DOHH2 (cell line): ENCODE data around the gene CCDC63.

Experiments
- H3F3A ChIP-seq: fragments of 200-600 bp; sonication (generic), shearing (Covaris generic); 2 replicates; pipeline ENCODE4 v1.6.0; 2016; ENCODE audit warnings: antibody characterized with exemption, mild to moderate bottlenecking; ENCODE audit not compliant: control insufficient read depth, insufficient read depth
- H3K27ac ChIP-seq: fragments of 200-600 bp; sonication (generic); 2 replicates; pipeline ENCODE4 v1.5.1; 2014; ENCODE audit warnings: low read depth, mild to moderate bottlenecking, low read length, moderate library complexity
- H3K27me3 ChIP-seq: fragments of 200-600 bp; sonication (generic); 2 replicates; pipeline ENCODE4 v1.6.1; 2014; ENCODE audit warnings: mild to moderate bottlenecking, low read length, mixed read lengths; ENCODE audit not compliant: control insufficient read depth
- H3K36me3 ChIP-seq: fragments of 200-600 bp; sonication (generic); 2 replicates; pipeline ENCODE4 v1.6.1; 2014; ENCODE audit warnings: mild to moderate bottlenecking, low read length, moderate library complexity, mixed read lengths; ENCODE audit not compliant: control insufficient read depth
- H3K4me1 ChIP-seq: fragments of 200-600 bp; sonication (generic); 2 replicates; pipeline ENCODE4 v1.6.1; 2014; ENCODE audit warnings: mild to moderate bottlenecking, low read length, mixed read lengths; ENCODE audit not compliant: control insufficient read depth
- H3K4me2 ChIP-seq: fragments of 200-600 bp; sonication (generic); 2 replicates; pipeline ENCODE4 v1.6.0; 2014; ENCODE audit warnings: mild to moderate bottlenecking, low read length, moderate library complexity
- H3K4me3 ChIP-seq: fragments of 200-600 bp; sonication (generic); 2 replicates; pipeline ENCODE4 v1.5.1; 2014; ENCODE audit warnings: mild to moderate bottlenecking, low read length, mixed read lengths
- H3K79me2 ChIP-seq: fragments of 200-600 bp; sonication (generic); 2 replicates; pipeline ENCODE4 v1.6.1; 2014; ENCODE audit warnings: mild to moderate bottlenecking, low read length, mixed read lengths; ENCODE audit not compliant: control insufficient read depth
- H3K9me2 ChIP-seq: fragments of 200-600 bp; sonication (generic); replicated peaks from 2 replicates; pipeline ENCODE4 v1.6.1; 2014; ENCODE audit warnings: mild to moderate bottlenecking, low read length, mixed read lengths; ENCODE audit not compliant: control insufficient read depth
- H3K9me3 ChIP-seq: fragments of 200-600 bp; sonication (generic); 2 replicates; pipeline ENCODE4 v1.6.1; 2014; ENCODE audit warnings: antibody characterized with exemption, low read length, mixed read lengths; ENCODE audit not compliant: control insufficient read depth, insufficient read depth
- H4K20me1 ChIP-seq: fragments of 200-600 bp; sonication (generic); 2 replicates; pipeline ENCODE4 v1.6.0; 2014; ENCODE audit warnings: low read depth, mild to moderate bottlenecking, antibody characterized with exemption, low read length, moderate library complexity; ENCODE audit not compliant: control insufficient read depth, insufficient read depth
- EZH2phosphoT487 ChIP-seq: fragments of 200-600 bp; sonication (generic); IDR thresholded peaks from 2 replicates; pipeline ENCODE4 v1.6.1; 2017; ENCODE audit warnings: borderline replicate concordance, mild to moderate bottlenecking, antibody characterized with exemption, low read length, moderate library complexity, mixed read lengths
- TF ChIP-seq, protein P1 (sequence below): fragments of 200-600 bp; sonication (generic); IDR thresholded peaks from one replicate; pipeline ENCODE4 v1.5.1; 2014; ENCODE audit warnings: antibody characterized with exemption, mild to moderate bottlenecking, low read depth, low read length; ENCODE audit not compliant: poor library complexity, severe bottlenecking

Gene CCDC63

DNA sequence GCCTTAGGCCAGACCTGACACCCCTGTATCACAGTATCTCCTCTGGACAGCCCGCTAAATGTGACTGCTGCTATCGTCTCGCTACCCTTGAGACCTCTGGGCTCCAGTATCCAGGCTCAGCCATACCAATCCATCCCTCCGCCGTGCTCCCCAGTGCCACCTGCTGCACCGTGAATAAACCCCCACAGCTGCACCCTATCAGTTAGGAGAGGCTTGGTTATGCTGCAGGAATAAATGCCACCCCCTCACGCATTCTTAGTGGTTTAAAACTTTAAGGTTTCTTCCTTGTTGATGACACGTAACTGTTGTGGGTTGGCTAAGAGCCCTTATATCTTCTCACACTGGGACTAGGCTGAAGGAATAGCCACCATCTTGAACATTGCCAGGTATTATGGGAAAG, 12.1 kb downstream of the CCDC63 start:
- Histone ChIP-seq H4K20me1 (no peaks in the 10 kb centered on the region), H3K79me2 (no peaks in the 10 kb centered on the region), H3F3A (no peaks in the 10 kb centered on the region), H3K27ac (no peak overlapping the region), H3K27me3 (peaks cover under 1% of the 10 kb centered on the region; the same call in 1 of the 2 replicates), H3K4me2 (no peak overlapping the region), H3K36me3 (no peaks in the 10 kb centered on the region), H3K9me2 (no peaks in the 10 kb centered on the region), H3K4me1 (peaks cover 6% of the 10 kb centered on the region), H3K4me3 (no peak overlapping the region), H3K9me3 (no peaks in the 10 kb centered on the region)
- TF ChIP-seq, protein P1, sequence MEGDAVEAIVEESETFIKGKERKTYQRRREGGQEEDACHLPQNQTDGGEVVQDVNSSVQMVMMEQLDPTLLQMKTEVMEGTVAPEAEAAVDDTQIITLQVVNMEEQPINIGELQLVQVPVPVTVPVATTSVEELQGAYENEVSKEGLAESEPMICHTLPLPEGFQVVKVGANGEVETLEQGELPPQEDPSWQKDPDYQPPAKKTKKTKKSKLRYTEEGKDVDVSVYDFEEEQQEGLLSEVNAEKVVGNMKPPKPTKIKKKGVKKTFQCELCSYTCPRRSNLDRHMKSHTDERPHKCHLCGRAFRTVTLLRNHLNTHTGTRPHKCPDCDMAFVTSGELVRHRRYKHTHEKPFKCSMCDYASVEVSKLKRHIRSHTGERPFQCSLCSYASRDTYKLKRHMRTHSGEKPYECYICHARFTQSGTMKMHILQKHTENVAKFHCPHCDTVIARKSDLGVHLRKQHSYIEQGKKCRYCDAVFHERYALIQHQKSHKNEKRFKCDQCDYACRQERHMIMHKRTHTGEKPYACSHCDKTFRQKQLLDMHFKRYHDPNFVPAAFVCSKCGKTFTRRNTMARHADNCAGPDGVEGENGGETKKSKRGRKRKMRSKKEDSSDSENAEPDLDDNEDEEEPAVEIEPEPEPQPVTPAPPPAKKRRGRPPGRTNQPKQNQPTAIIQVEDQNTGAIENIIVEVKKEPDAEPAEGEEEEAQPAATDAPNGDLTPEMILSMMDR: peak; percentile 14
- no peak for TF ChIP-seq EZH2phosphoT487

DNA sequence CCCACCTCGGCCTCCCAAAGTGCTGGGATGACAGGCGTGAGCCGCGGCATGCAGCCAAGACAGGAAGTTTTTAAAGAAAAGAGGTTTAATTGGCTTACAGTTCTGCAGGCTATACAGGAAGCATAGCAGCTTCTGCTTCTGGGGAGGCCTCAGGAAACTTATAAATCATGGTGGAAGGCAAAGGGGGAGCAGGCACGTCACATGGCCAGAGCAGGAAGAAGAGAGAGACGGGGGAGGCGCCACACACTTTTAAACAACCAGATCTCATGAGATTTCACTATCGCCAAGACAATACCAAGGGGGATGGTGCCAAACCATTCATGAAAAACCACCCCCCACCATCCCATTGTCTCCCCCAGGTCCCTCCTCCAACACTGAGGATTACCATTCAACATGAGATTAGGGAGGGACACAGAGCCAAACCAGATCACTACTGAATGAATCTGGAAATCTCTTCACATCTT, 14.1 kb downstream of the CCDC63 start:
- Histone ChIP-seq H3K79me2 (no peaks in the 10 kb centered on the region), H3K27ac (no peak overlapping the region), H3F3A (no peaks in the 10 kb centered on the region), H3K9me3 (no peaks in the 10 kb centered on the region), H3K4me1 (peaks cover 6% of the 10 kb centered on the region), H3K9me2 (no peaks in the 10 kb centered on the region), H3K27me3 (no peaks in the 10 kb centered on the region), H3K4me3 (no peak overlapping the region), H4K20me1 (no peaks in the 10 kb centered on the region), H3K36me3 (no peaks in the 10 kb centered on the region), H3K4me2 (no peak overlapping the region)
- TF ChIP-seq, protein P1: no peak
- no peak for TF ChIP-seq EZH2phosphoT487

DNA sequence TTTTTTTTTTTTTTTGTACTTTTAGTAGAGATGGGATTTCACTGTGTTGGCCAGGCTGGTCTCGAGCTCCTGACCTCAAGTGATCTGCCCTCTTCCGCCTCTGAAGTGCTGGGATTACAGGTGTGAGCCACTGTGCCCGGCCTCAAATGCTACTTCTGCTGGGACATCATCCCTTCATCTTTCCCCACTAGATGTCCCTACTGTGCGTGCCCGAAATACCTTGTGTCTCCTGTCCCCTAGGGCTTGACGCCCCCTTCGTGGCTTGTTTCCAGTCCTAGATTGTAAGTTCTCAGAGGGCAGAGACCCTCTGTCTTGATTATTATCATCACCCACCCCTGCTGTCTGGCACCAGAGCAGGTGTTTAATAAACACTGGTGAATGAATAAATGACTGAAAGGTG, 14.9 kb downstream of the CCDC63 start:
- Histone ChIP-seq H3K4me1 (peaks cover 6% of the 10 kb centered on the region), H3K36me3 (no peaks in the 10 kb centered on the region), H3K4me3 (no peak overlapping the region), H3K27me3 (no peaks in the 10 kb centered on the region), H3K9me3 (no peaks in the 10 kb centered on the region), H4K20me1 (no peaks in the 10 kb centered on the region), H3F3A (no peaks in the 10 kb centered on the region), H3K9me2 (no peaks in the 10 kb centered on the region), H3K27ac (no peak overlapping the region), H3K79me2 (no peaks in the 10 kb centered on the region), H3K4me2 (no peak overlapping the region)
- no peak for TF ChIP-seq EZH2phosphoT487
- TF ChIP-seq, protein P1: peak; percentile 46
